Thyroid gland (tissue), 4 donors: ENCODE data around the gene DROSHA.

Experiments
- CTCF ChIP-seq, 6 experiments: fragments of 200-600 bp in 3 of 6; fragments of 450-650 bp in 3 of 6; sonication (generic) in 3 of 6; IDR thresholded peaks; one replicate each; pipeline ENCODE4 v1.5.1; 2016 to 2019; ENCODE audit warnings: antibody characterized with exemption in 6 of 6, mild to moderate bottlenecking in 2 of 6, inconsistent platforms in 1 of 6, moderate library complexity in 1 of 6
- POLR2A ChIP-seq, 2 donors: fragments of 450-650 bp; IDR thresholded peaks; one replicate each; pipeline ENCODE4 v1.6.1; 2017; ENCODE audit warnings: antibody characterized with exemption in 2 of 2, mild to moderate bottlenecking in 2 of 2, moderate library complexity in 1 of 2

GRCh38 chr5:31452314-31452713, 79.6 kb downstream of the DROSHA start:
- TF ChIP-seq POLR2A (IDR thresholded peaks at IDR 0.05) (no peak), CTCF (IDR thresholded peaks at IDR 0.05) (no peak)
